Transverse colon (tissue), 4 donors: ENCODE results near the gene TMED10. TPM values are rescaled to one million over a fixed set of nuclear protein-coding genes. Genes with fewer than 3 reads are reported as not detected.

ENCODE experiments used
- DNase-seq: peaks from one replicate; pipeline ENCODE4 v3.0.0-alpha.2; 2019
- H3K27ac ChIP-seq, 4 donors: fragments of 200-600 bp; sonication (generic); 2 replicates each; pipeline ENCODE4 v1.5.1; 2016 to 2018; ENCODE audit warnings: inconsistent platforms in 4 of 4
- H3K27me3 ChIP-seq: fragments of 200-600 bp; sonication (generic); 2 replicates; pipeline ENCODE4 v1.5.1; 2017; ENCODE audit warnings: inconsistent platforms
- H3K36me3 ChIP-seq, 4 donors: fragments of 200-600 bp; sonication (generic); 2 replicates each; pipeline ENCODE4 v1.5.1; 2017 to 2019; ENCODE audit warnings: inconsistent platforms in 4 of 4
- H3K4me1 ChIP-seq, 4 donors: fragments of 200-600 bp; sonication (generic); 2 replicates each; pipeline ENCODE4 v1.5.1; 2017 to 2020; ENCODE audit warnings: inconsistent platforms in 4 of 4
- H3K4me3 ChIP-seq, 4 donors: fragments of 200-600 bp; sonication (generic); 1 replicate in 1 of 4; 2 replicates in 3 of 4; pipeline versions ENCODE4 v1.5.1 to v1.6.1; 2017 to 2019; ENCODE audit warnings: inconsistent platforms in 4 of 4
- H3K9me3 ChIP-seq, 2 donors: fragments of 200-600 bp; sonication (generic); 2 replicates each; pipeline ENCODE4 v1.5.1; 2017 to 2019; ENCODE audit warnings: inconsistent platforms in 2 of 2
- CTCF ChIP-seq, 5 experiments: fragments of 200-600 bp in 3 of 5; fragments of 450-650 bp in 2 of 5; sonication (generic) in 3 of 5; IDR thresholded peaks; 1 replicate in 2 of 5; 2 replicates in 3 of 5; pipeline ENCODE4 v1.5.1; 2016 to 2017; ENCODE audit warnings: antibody characterized with exemption in 5 of 5, inconsistent platforms in 3 of 5, mild to moderate bottlenecking in 2 of 5, moderate library complexity in 1 of 5
- EP300 ChIP-seq: sonication (generic); formaldehyde crosslinking; IDR thresholded peaks from one replicate; pipeline ENCODE4 v1.6.1; 2017; ENCODE audit warnings: antibody characterized with exemption, low read depth
- POLR2A ChIP-seq: fragments of 450-650 bp; IDR thresholded peaks from one replicate; pipeline ENCODE4 v1.6.1; 2016; ENCODE audit warnings: antibody characterized with exemption, mild to moderate bottlenecking, moderate library complexity
- POLR2AphosphoS5 ChIP-seq, 3 donors: sonication (generic); formaldehyde crosslinking; IDR thresholded peaks; one replicate each; pipeline ENCODE4 v1.6.1; 2016; ENCODE audit warnings: antibody characterized with exemption in 3 of 3
- WGBS, 2 donors: methylation state at CpG; one replicate each; pipeline ENCODE4 v1.1.5; 2018; ENCODE audit warnings: low coverage in 1 of 2; 5-methylcytosine and 5-hydroxymethylcytosine counted together
- in situ Hi-C, 4 donors: fragments of 200-750 bp; cut with MboI; loops; one replicate each; pipeline versions ENCODE4 v1.15.0 to v1.15.1; 2017; ENCODE audit warnings: low sequenced_read_pairs in 3 of 4, low pct_ligation_motif_present in 1 of 4, low pct_unique_long_range_greater_than_20kb in 1 of 4
- intact Hi-C: fragments of 100-400 bp; cut with DNase I; formaldehyde crosslinking; loops from one replicate; pipeline ENCODE4 v1.15.1; 2023; ENCODE audit warnings: low total_unique reads
- total RNA-seq, 4 donors: library from RNA; depleted of rRNA; stranded (reverse); fragments of >200 nt; gene quantifications; one replicate each; pipeline ENCODE4 v1.1.0, GENCODE V29; 2016

The TMED10 gene
- total RNA-seq, 4 donors from 2014 or later = 70.3 to 255 (median 244) TPM

- Histone ChIP-seq H3K27me3 (no peaks in the 10 kb centered on the region), H3K9me3 (no peaks in the 10 kb centered on the region), H3K27ac (peak overlapping the region; percentile 33 to 50 (median 43)), H3K4me1 (peaks cover 23 to 59% (median 26%) of the 10 kb centered on the region in 4 donors), H3K36me3 (peaks cover 0 to 18% (median 7%) of the 10 kb centered on the region in 4 donors), H3K4me3 (no peak overlapping the region)
- TF ChIP-seq POLR2AphosphoS5 (IDR thresholded peaks at IDR 0.05) (peak in 1 of 3 donors; percentile 9), CTCF (IDR thresholded peaks at IDR 0.05) (no peak), POLR2A (no peak), EP300 (no peak)
- intact Hi-C loops = no loop called here
- 38 to 50% methylated on average over 1 of the region's 1 CpG for WGBS, 2 donors
- in situ Hi-C loops = loop anchor here in 3 of 4 donors (10.0 to 25.0 kb wide), 2 partner anchors 166 to 349 kb away; no protein-coding TSS in a partner anchor
- no peak for DNase-seq
Observed at GRCh38 chr14:75138492-75138891, 37.9 kb downstream of the TMED10 start.

- H3K27ac ChIP-seq = peak overlapping the region; percentile 16 to 52 (median 24)
- intact Hi-C loops (loop anchor here (5.0 kb wide), 1 partner anchor 348 kb away; no protein-coding TSS in a partner anchor), in situ Hi-C loops (loop anchor here (5.0 to 25.0 kb wide), 4 partner anchors 168 to 353 kb away; no protein-coding TSS in a partner anchor)
- no peaks in the 10 kb centered on the region for H3K27me3 ChIP-seq
- peaks cover 5 to 33% (median 9%) of the 10 kb centered on the region in 4 donors for H3K4me1 ChIP-seq
- peaks cover 0 to 22% (median 7%) of the 10 kb centered on the region in 4 donors for H3K36me3 ChIP-seq
- TF ChIP-seq POLR2A (no peak), EP300 (no peak), CTCF (IDR thresholded peaks at IDR 0.05) (no peak), POLR2AphosphoS5 (IDR thresholded peaks at IDR 0.05) (no peak)
- no peaks in the 10 kb centered on the region for H3K9me3 ChIP-seq
- no peak overlapping the region for H3K4me3 ChIP-seq
- WGBS, 2 donors = 76 to 78% methylated on average over 6 of the region's 6 CpGs
- no peak for DNase-seq
Observed at GRCh38 chr14:75134644-75135043, 41.8 kb downstream of the TMED10 start.

- in situ Hi-C loops (loop anchor here (5.0 to 25.0 kb wide), 4 partner anchors 169 to 354 kb away; no protein-coding TSS in a partner anchor), intact Hi-C loops (loop anchor here (2.0 to 5.0 kb wide), 2 partner anchors 163 to 349 kb away; no protein-coding TSS in a partner anchor)
- Histone ChIP-seq H3K4me3 (no peak overlapping the region), H3K36me3 (peaks cover 0 to 22% (median 7%) of the 10 kb centered on the region in 4 donors), H3K27ac (peak overlapping the region; percentile 18 to 69 (median 41)), H3K27me3 (no peaks in the 10 kb centered on the region), H3K4me1 (peaks cover 4 to 28% (median 7%) of the 10 kb centered on the region in 4 donors), H3K9me3 (no peaks in the 10 kb centered on the region)
- no peak for DNase-seq
- TF ChIP-seq POLR2A (no peak), POLR2AphosphoS5 (IDR thresholded peaks at IDR 0.05) (no peak), CTCF (IDR thresholded peaks at IDR 0.05) (no peak), EP300 (no peak)
- 65 to 87% methylated on average over 2 of the region's 2 CpGs for WGBS, 2 donors
Observed at GRCh38 chr14:75133597-75133996, 42.8 kb downstream of the TMED10 start.

GRCh38 chr14:75132382-75133086 is 43.9 kb downstream of the TMED10 start:
- intact Hi-C loops (loop anchor here (2.0 to 5.0 kb wide), 2 partner anchors 164 to 350 kb away; no protein-coding TSS in a partner anchor), in situ Hi-C loops (loop anchor here (5.0 to 25.0 kb wide), 4 partner anchors 170 to 355 kb away; no protein-coding TSS in a partner anchor)
- H3K4me3 ChIP-seq = no peak overlapping the region
- no peaks in the 10 kb centered on the region for H3K9me3 ChIP-seq
- DNase-seq = peak; percentile 42
- peak overlapping the region; percentile 26 to 69 (median 51) for H3K27ac ChIP-seq
- H3K4me1 ChIP-seq = peaks cover 11 to 29% (median 15%) of the 10 kb centered on the region in 4 donors
- TF ChIP-seq POLR2AphosphoS5 (IDR thresholded peaks at IDR 0.05) (no peak), CTCF (IDR thresholded peaks at IDR 0.05) (peak; percentile 64 to 92 (median 73))
- H3K36me3 ChIP-seq = peaks cover 0 to 22% (median 7%) of the 10 kb centered on the region in 4 donors
- 18 to 35% methylated on average over 3 to 4 of the region's 4 CpGs for WGBS, 2 donors
- H3K27me3 ChIP-seq = no peaks in the 10 kb centered on the region
